ENCODE results near the gene SEMA3G.

The SEMA3G gene

DNA sequence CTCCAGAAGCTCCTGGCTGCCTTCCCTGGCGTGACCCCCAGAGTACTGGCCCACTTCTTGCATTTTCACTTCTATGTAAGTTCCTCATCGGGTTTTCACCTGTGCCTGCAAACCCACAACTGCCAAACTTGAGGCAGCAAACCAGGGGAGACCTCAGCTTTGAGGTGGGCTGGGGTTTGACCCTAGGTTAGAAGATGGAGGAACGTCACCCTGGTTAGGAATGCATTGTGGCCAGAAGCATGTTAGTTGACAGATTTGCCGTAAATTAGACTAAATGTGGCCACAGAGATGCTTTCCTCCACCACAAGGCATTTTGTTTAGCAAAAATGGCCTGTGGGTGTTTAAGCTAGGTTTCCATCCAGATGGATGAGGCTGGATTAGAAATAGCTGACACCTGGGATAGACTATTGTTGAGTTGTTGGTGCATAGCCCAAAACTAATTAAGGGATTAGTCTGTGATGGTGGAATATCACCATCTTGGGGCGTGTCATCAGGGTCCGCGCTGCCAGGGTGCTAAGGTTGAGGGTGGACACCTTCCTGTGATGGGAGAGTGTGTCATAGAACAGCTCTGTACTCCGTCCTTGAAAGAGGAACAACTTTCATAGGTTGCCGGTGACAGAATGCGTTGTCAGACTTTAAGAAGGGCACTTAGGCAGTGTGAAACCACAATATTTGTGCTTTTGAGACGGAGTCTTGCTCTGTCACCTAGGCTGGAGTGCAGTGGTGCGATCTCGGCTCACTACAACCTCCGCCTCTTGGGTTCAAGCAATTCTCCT, 14.1 kb upstream of the SEMA3G start:
- H3K79me2 ChIP-seq (ENCODE audit: insufficient read depth, low read length): peaks cover 84% of the 10 kb centered on the region
- peaks cover 33% of the 10 kb centered on the region; the same call in 1 of the 2 replicates for H3K36me3 ChIP-seq (ENCODE audit: insufficient read depth, low read length)
- no peaks in the 10 kb centered on the region for H3F3A ChIP-seq (ENCODE audit: low read depth)
- H3K4me1 ChIP-seq (ENCODE audit: insufficient read depth, low read length, poor library complexity, severe bottlenecking): peaks cover 45% of the 10 kb centered on the region
- H3K4me3 ChIP-seq (ENCODE audit: low read length, poor library complexity, severe bottlenecking): no peak overlapping the region
- H3K9me2 ChIP-seq (replicated peaks; ENCODE audit: low read depth, low read length): no peaks in the 10 kb centered on the region
- H2AFZ ChIP-seq (ENCODE audit: low read length): no peak overlapping the region
- H3K4me2 ChIP-seq (ENCODE audit: low read depth, low read length, poor library complexity, severe bottlenecking): peak overlapping the region; percentile 83
- peaks cover 6% of the 10 kb centered on the region for H3K27me3 ChIP-seq (ENCODE audit: insufficient read depth, low read length, poor library complexity, severe bottlenecking)
- peak overlapping the region; percentile 99 for H3K9ac ChIP-seq (ENCODE audit: low read depth, low read length, poor library complexity, severe bottlenecking)
- peaks cover 23% of the 10 kb centered on the region for H4K20me1 ChIP-seq (ENCODE audit: insufficient read depth, low read length, poor library complexity, severe bottlenecking)
- H3K9me3 ChIP-seq (ENCODE audit: insufficient read depth, low read depth, low read length): no peaks in the 10 kb centered on the region
- TF ChIP-seq, protein P1, sequence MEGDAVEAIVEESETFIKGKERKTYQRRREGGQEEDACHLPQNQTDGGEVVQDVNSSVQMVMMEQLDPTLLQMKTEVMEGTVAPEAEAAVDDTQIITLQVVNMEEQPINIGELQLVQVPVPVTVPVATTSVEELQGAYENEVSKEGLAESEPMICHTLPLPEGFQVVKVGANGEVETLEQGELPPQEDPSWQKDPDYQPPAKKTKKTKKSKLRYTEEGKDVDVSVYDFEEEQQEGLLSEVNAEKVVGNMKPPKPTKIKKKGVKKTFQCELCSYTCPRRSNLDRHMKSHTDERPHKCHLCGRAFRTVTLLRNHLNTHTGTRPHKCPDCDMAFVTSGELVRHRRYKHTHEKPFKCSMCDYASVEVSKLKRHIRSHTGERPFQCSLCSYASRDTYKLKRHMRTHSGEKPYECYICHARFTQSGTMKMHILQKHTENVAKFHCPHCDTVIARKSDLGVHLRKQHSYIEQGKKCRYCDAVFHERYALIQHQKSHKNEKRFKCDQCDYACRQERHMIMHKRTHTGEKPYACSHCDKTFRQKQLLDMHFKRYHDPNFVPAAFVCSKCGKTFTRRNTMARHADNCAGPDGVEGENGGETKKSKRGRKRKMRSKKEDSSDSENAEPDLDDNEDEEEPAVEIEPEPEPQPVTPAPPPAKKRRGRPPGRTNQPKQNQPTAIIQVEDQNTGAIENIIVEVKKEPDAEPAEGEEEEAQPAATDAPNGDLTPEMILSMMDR (conservative IDR thresholded peaks at IDR 0.05; ENCODE audit: low read length): no peak
- no peak for TF ChIP-seq EZH2phosphoT487 (IDR thresholded peaks at IDR 0.05; ENCODE audit: borderline replicate concordance)

DNA sequence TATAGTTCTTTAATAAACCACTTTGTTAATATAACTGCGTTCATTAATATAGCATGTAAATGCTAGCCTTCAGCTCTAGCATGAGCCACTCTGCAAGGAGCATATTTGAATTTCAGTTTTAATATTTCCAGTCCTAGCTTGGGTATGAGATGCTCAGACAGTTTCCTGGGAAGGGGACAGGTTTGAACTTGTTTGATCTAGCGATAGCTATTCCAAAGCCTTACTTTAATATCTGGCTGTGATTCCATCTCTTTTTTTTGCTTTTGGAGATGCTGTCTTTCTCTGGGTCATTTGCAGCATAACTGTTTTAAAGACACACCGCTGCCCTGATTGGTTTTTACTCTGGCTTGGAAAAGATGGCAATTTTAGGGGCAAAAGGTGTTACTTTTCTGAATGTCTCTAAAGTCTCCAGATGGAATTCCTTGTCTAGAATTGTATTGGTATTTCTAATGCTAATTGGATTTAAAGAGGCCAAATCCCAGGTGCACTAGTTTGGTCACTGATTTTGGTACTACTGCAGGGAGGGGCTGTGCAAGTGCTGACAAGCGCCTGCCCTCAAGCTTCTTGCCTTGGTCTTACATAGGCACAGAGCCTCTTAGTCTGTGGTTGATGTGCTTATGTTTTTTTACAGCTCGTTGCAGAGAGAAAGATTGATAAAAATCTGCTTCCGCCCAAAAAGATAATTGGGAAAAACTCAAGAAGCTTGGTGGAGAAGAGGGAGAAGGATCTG, 13.3 kb upstream of the SEMA3G start:
- peak overlapping the region; percentile 83 for H3K4me2 ChIP-seq (ENCODE audit: low read depth, low read length, poor library complexity, severe bottlenecking)
- H3K79me2 ChIP-seq (ENCODE audit: insufficient read depth, low read length): peaks cover 77% of the 10 kb centered on the region
- TF ChIP-seq, protein P1 (conservative IDR thresholded peaks at IDR 0.05; ENCODE audit: low read length): no peak
- TF ChIP-seq EZH2phosphoT487 (IDR thresholded peaks at IDR 0.05; ENCODE audit: borderline replicate concordance): no peak

DNA sequence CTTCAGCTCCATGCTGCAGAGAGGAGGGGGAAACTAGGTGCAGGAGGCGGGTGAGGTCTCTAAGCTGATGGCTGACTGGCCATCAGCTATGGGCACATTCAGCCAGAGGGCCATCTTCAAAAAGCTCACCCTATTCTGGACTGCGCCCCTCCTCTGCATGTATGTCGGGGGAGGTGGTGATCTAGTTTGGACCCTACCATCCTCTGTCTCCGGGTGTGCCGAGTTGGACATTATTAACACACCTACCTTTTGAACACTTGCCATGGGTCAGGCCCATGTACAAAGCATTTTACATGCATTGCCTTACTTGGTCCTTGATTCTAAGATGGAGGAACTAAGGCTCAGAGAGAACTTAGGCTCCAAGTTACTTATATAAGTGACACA, 11.9 kb upstream of the SEMA3G start:
- no peaks in the 10 kb centered on the region for H3F3A ChIP-seq (ENCODE audit: low read depth)
- H3K27me3 ChIP-seq (ENCODE audit: insufficient read depth, low read length, poor library complexity, severe bottlenecking): peaks cover 6% of the 10 kb centered on the region
- peaks cover 39% of the 10 kb centered on the region for H3K4me1 ChIP-seq (ENCODE audit: insufficient read depth, low read length, poor library complexity, severe bottlenecking)
- H3K9ac ChIP-seq (ENCODE audit: low read depth, low read length, poor library complexity, severe bottlenecking): peak overlapping the region; percentile 99
- no peaks in the 10 kb centered on the region for H3K9me2 ChIP-seq (replicated peaks; ENCODE audit: low read depth, low read length)
- H3K36me3 ChIP-seq (ENCODE audit: insufficient read depth, low read length): peaks cover 27% of the 10 kb centered on the region; the same call in 1 of the 2 replicates
- TF ChIP-seq, protein P1 (conservative IDR thresholded peaks at IDR 0.05; ENCODE audit: low read length): no peak
- TF ChIP-seq EZH2phosphoT487 (IDR thresholded peaks at IDR 0.05; ENCODE audit: borderline replicate concordance): no peak
- H3K4me2 ChIP-seq (ENCODE audit: low read depth, low read length, poor library complexity, severe bottlenecking): peak overlapping the region; percentile 83
- no peaks in the 10 kb centered on the region for H3K9me3 ChIP-seq (ENCODE audit: insufficient read depth, low read depth, low read length)
- peak overlapping the region; percentile 82 for H3K4me3 ChIP-seq (ENCODE audit: low read length, poor library complexity, severe bottlenecking)
- peaks cover 23% of the 10 kb centered on the region for H4K20me1 ChIP-seq (ENCODE audit: insufficient read depth, low read length, poor library complexity, severe bottlenecking)
- peaks cover 63% of the 10 kb centered on the region for H3K79me2 ChIP-seq (ENCODE audit: insufficient read depth, low read length)
- H2AFZ ChIP-seq (ENCODE audit: low read length): no peak overlapping the region

More for the DNA sequence above, 13.3 kb upstream of the SEMA3G start:
- Histone ChIP-seq H3K27me3 (ENCODE audit: insufficient read depth, low read length, poor library complexity, severe bottlenecking) (peaks cover 6% of the 10 kb centered on the region), H3F3A (ENCODE audit: low read depth) (no peaks in the 10 kb centered on the region), H3K36me3 (ENCODE audit: insufficient read depth, low read length) (peaks cover 33% of the 10 kb centered on the region; the same call in 1 of the 2 replicates), H2AFZ (ENCODE audit: low read length) (no peak overlapping the region), H3K9ac (ENCODE audit: low read depth, low read length, poor library complexity, severe bottlenecking) (peak overlapping the region; percentile 99), H3K9me3 (ENCODE audit: insufficient read depth, low read depth, low read length) (no peaks in the 10 kb centered on the region), H4K20me1 (ENCODE audit: insufficient read depth, low read length, poor library complexity, severe bottlenecking) (peaks cover 23% of the 10 kb centered on the region), H3K4me1 (ENCODE audit: insufficient read depth, low read length, poor library complexity, severe bottlenecking) (peaks cover 45% of the 10 kb centered on the region), H3K4me3 (ENCODE audit: low read length, poor library complexity, severe bottlenecking) (peak overlapping the region; percentile 82), H3K9me2 (replicated peaks; ENCODE audit: low read depth, low read length) (no peaks in the 10 kb centered on the region)

All from Loucy (cell line).